Body of pancreas (tissue), 4 donors: Measurements from ENCODE around the gene ATP11A. TPM values are rescaled to one million over a fixed set of nuclear protein-coding genes. Genes with fewer than 3 reads are reported as not detected.

ENCODE experiments used
- ATAC-seq: fragments of 150-250 bp; one replicate; pipeline ENCODE4 v1.9.1; 2016
- DNase-seq, 4 donors: peaks; one replicate each; pipeline ENCODE4 v3.0.0-alpha.2; 2019
- H3K27ac ChIP-seq, 4 donors: fragments of 200-600 bp; sonication (generic); 1 replicate in 3 of 4; 2 replicates in 1 of 4; pipeline versions ENCODE4 v1.5.1 to v1.6.1; 2016 to 2019; ENCODE audit warnings: mild to moderate bottlenecking in 1 of 4, mixed read lengths in 1 of 4, moderate library complexity in 1 of 4
- H3K27me3 ChIP-seq, 2 donors: fragments of 200-600 bp; sonication (generic); one replicate each; pipeline ENCODE4 v1.6.0; 2016; ENCODE audit warnings: mild to moderate bottlenecking in 1 of 2
- H3K36me3 ChIP-seq, 2 donors: fragments of 200-600 bp; sonication (generic); replicated peaks in 1 of 2; 2 replicates each; pipeline ENCODE4 v1.5.1; 2016; ENCODE audit warnings: low read depth in 2 of 2; ENCODE audit not compliant: insufficient read depth in 1 of 2
- H3K4me1 ChIP-seq: fragments of 200-600 bp; sonication (generic); one replicate; pipeline ENCODE4 v1.6.0; 2016
- H3K4me3 ChIP-seq, 2 donors: fragments of 200-600 bp; sonication (generic); 1 replicate in 1 of 2; 2 replicates in 1 of 2; pipeline ENCODE4 v1.5.1; 2016 to 2019
- H3K9me3 ChIP-seq, 3 donors: fragments of 200-600 bp; sonication (generic); 1 replicate in 2 of 3; 2 replicates in 1 of 3; pipeline ENCODE4 v1.5.1; 2016
- CTCF ChIP-seq, 7 experiments: fragments of 450-650 bp in 4 of 7; fragments of 200-600 bp in 3 of 7; sonication (generic) in 3 of 7; IDR thresholded peaks; one replicate each; pipeline ENCODE4 v1.5.1; 2016 to 2019; ENCODE audit warnings: antibody characterized with exemption in 7 of 7
- POLR2A ChIP-seq, 3 donors: fragments of 450-650 bp; IDR thresholded peaks; one replicate each; pipeline ENCODE4 v1.6.1; 2016; ENCODE audit warnings: antibody characterized with exemption in 3 of 3, mild to moderate bottlenecking in 2 of 3
- WGBS, 2 donors: methylation state at CpG; one replicate each; pipeline ENCODE4 v1.1.5; 2017; 5-methylcytosine and 5-hydroxymethylcytosine counted together
- intact Hi-C: fragments of 100-400 bp; cut with DNase I; formaldehyde crosslinking; loops from one replicate; pipeline ENCODE4 v1.15.1; 2023
- total RNA-seq, 2 donors: library from RNA; depleted of rRNA; stranded (reverse); fragments of >200 nt; gene quantifications; one replicate each; pipeline ENCODE4 v1.1.0, GENCODE V29; 2016

Gene ATP11A
- total RNA-seq, 2 donors from 2014 or later, result 24.1 to 33.9 TPM

GRCh38 chr13:112772539-112772909 is 82.7 kb downstream of the ATP11A start:
- intact Hi-C loops, result no loop called here
- TF ChIP-seq CTCF (IDR thresholded peaks at IDR 0.05) (no peak), POLR2A (IDR thresholded peaks at IDR 0.05) (no peak)
- 92 to 95% methylated on average over 10 of the region's 10 CpGs for WGBS, 2 donors
- ATAC-seq, result no peak
- Histone ChIP-seq H3K4me3 (no peak overlapping the region), H3K4me1 (peaks cover 20% of the 10 kb centered on the region), H3K27ac (no peak overlapping the region), H3K36me3 (no peaks in the 10 kb centered on the region), H3K9me3 (no peaks in the 10 kb centered on the region), H3K27me3 (no peaks in the 10 kb centered on the region)
- no peak for DNase-seq

GRCh38 chr13:112772929-112773328 is 83.1 kb downstream of the ATP11A start:
- 98 to 100% methylated on average over 7 to 8 of the region's 8 CpGs for WGBS, 2 donors
- peaks cover 20% of the 10 kb centered on the region for H3K4me1 ChIP-seq
- no peak for ATAC-seq

DNA sequence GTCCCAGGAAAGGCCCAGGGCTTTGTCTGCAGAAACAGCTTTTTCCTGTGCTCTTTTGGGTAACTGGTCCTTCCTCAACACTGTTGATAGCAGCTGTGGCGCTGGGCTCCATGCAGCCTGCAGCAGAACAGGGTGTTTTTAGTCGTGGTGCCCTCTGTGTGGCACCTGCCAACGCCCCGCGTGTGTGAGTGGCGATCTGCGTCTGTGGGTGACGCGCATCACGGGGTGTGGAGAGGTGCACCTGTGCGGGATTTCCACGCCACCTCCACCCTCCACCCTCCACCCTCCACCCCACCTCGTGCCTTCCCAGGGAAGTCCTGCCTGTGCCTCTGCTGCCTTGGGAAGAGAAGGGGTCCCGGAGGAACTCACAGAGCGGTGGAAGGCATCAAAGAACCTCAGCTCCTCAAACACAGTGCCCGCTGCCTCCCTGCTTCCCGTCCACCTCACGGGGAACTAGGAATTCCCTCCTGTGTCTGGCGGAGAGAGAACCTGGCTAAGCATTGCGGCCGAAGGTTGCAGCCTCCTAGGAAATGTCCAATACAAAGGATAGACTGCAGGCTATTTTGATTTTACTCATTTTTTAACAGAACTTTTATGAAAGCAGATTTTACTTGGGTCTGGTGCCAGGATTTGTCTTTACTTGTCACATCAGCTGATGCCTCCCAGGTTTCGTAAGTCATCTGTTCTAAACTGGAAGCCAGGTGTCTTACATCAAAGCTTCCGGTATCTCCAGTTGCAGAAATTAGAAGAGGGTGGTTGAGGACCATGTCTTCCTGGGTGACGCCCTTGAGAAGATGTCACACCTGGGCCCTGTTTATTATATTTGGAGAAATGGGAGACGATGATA is 84.0 kb downstream of the ATP11A start:
- Histone ChIP-seq H3K36me3 (no peaks in the 10 kb centered on the region), H3K9me3 (no peaks in the 10 kb centered on the region), H3K4me3 (no peak overlapping the region), H3K4me1 (peaks cover 20% of the 10 kb centered on the region), H3K27ac (no peak overlapping the region), H3K27me3 (no peaks in the 10 kb centered on the region)
- DNase-seq, result no peak
- no peak for ATAC-seq
- TF ChIP-seq CTCF (IDR thresholded peaks at IDR 0.05), result no peak
- TF ChIP-seq POLR2A (IDR thresholded peaks at IDR 0.05), result no peak
- 90 to 99% methylated on average over 22 to 25 of the region's 25 CpGs for WGBS, 2 donors
- intact Hi-C loops, result no loop called here

More at GRCh38 chr13:112772929-112773328, 83.1 kb downstream of the ATP11A start:
- H3K36me3 ChIP-seq, result no peaks in the 10 kb centered on the region
- TF ChIP-seq POLR2A (IDR thresholded peaks at IDR 0.05), result no peak
- no peak for TF ChIP-seq CTCF (IDR thresholded peaks at IDR 0.05)
- no peak for DNase-seq
- H3K9me3 ChIP-seq, result no peaks in the 10 kb centered on the region
- no peak overlapping the region for H3K4me3 ChIP-seq
- no peaks in the 10 kb centered on the region for H3K27me3 ChIP-seq
- H3K27ac ChIP-seq, result no peak overlapping the region
- intact Hi-C loops, result no loop called here

DNA sequence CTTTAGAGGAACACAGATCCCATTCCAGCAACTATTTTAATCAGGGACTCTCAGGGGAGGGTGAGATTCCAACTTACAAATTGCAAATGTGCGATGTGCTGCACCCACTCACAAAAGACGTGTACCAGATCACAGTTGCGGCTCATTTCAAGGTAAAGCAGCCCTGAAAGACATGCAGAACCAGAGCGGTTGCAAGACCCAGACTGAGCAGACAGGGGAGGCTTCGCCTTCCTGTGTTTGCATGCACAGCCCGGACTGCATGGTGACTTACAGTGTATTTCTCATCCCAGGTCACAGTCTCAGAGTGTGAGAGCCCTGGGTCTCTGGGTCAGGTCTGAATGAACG is 84.6 kb downstream of the ATP11A start:
- Histone ChIP-seq H3K4me3 (no peak overlapping the region), H3K4me1 (peaks cover 16% of the 10 kb centered on the region), H3K27ac (no peak overlapping the region), H3K9me3 (no peaks in the 10 kb centered on the region), H3K27me3 (no peaks in the 10 kb centered on the region), H3K36me3 (no peaks in the 10 kb centered on the region)
- intact Hi-C loops, result no loop called here
- TF ChIP-seq POLR2A (IDR thresholded peaks at IDR 0.05) (no peak), CTCF (IDR thresholded peaks at IDR 0.05) (no peak)
- ATAC-seq (no peak), DNase-seq (no peak)
- 92 to 97% methylated on average over 5 to 7 of the region's 7 CpGs for WGBS, 2 donors
